DOHH2 (cell line): ENCODE results near the gene MCOLN1.

ENCODE experiments used
- H3F3A ChIP-seq: fragments of 200-600 bp; sonication (generic), shearing (Covaris generic); 2 replicates; pipeline ENCODE4 v1.6.0; 2016; ENCODE audit warnings: antibody characterized with exemption, mild to moderate bottlenecking; ENCODE audit not compliant: control insufficient read depth, insufficient read depth
- H3K27ac ChIP-seq: fragments of 200-600 bp; sonication (generic); 2 replicates; pipeline ENCODE4 v1.5.1; 2014; ENCODE audit warnings: low read depth, mild to moderate bottlenecking, low read length, moderate library complexity
- H3K27me3 ChIP-seq: fragments of 200-600 bp; sonication (generic); 2 replicates; pipeline ENCODE4 v1.6.1; 2014; ENCODE audit warnings: mild to moderate bottlenecking, low read length, mixed read lengths; ENCODE audit not compliant: control insufficient read depth
- H3K36me3 ChIP-seq: fragments of 200-600 bp; sonication (generic); 2 replicates; pipeline ENCODE4 v1.6.1; 2014; ENCODE audit warnings: mild to moderate bottlenecking, low read length, moderate library complexity, mixed read lengths; ENCODE audit not compliant: control insufficient read depth
- H3K4me1 ChIP-seq: fragments of 200-600 bp; sonication (generic); 2 replicates; pipeline ENCODE4 v1.6.1; 2014; ENCODE audit warnings: mild to moderate bottlenecking, low read length, mixed read lengths; ENCODE audit not compliant: control insufficient read depth
- H3K4me2 ChIP-seq: fragments of 200-600 bp; sonication (generic); 2 replicates; pipeline ENCODE4 v1.6.0; 2014; ENCODE audit warnings: mild to moderate bottlenecking, low read length, moderate library complexity
- H3K4me3 ChIP-seq: fragments of 200-600 bp; sonication (generic); 2 replicates; pipeline ENCODE4 v1.5.1; 2014; ENCODE audit warnings: mild to moderate bottlenecking, low read length, mixed read lengths
- H3K79me2 ChIP-seq: fragments of 200-600 bp; sonication (generic); 2 replicates; pipeline ENCODE4 v1.6.1; 2014; ENCODE audit warnings: mild to moderate bottlenecking, low read length, mixed read lengths; ENCODE audit not compliant: control insufficient read depth
- H3K9me2 ChIP-seq: fragments of 200-600 bp; sonication (generic); replicated peaks from 2 replicates; pipeline ENCODE4 v1.6.1; 2014; ENCODE audit warnings: mild to moderate bottlenecking, low read length, mixed read lengths; ENCODE audit not compliant: control insufficient read depth
- H3K9me3 ChIP-seq: fragments of 200-600 bp; sonication (generic); 2 replicates; pipeline ENCODE4 v1.6.1; 2014; ENCODE audit warnings: antibody characterized with exemption, low read length, mixed read lengths; ENCODE audit not compliant: control insufficient read depth, insufficient read depth
- H4K20me1 ChIP-seq: fragments of 200-600 bp; sonication (generic); 2 replicates; pipeline ENCODE4 v1.6.0; 2014; ENCODE audit warnings: low read depth, mild to moderate bottlenecking, antibody characterized with exemption, low read length, moderate library complexity; ENCODE audit not compliant: control insufficient read depth, insufficient read depth
- EZH2phosphoT487 ChIP-seq: fragments of 200-600 bp; sonication (generic); IDR thresholded peaks from 2 replicates; pipeline ENCODE4 v1.6.1; 2017; ENCODE audit warnings: borderline replicate concordance, mild to moderate bottlenecking, antibody characterized with exemption, low read length, moderate library complexity, mixed read lengths
- TF ChIP-seq, protein P1 (sequence below): fragments of 200-600 bp; sonication (generic); IDR thresholded peaks from one replicate; pipeline ENCODE4 v1.5.1; 2014; ENCODE audit warnings: antibody characterized with exemption, mild to moderate bottlenecking, low read depth, low read length; ENCODE audit not compliant: poor library complexity, severe bottlenecking

Gene MCOLN1

DNA sequence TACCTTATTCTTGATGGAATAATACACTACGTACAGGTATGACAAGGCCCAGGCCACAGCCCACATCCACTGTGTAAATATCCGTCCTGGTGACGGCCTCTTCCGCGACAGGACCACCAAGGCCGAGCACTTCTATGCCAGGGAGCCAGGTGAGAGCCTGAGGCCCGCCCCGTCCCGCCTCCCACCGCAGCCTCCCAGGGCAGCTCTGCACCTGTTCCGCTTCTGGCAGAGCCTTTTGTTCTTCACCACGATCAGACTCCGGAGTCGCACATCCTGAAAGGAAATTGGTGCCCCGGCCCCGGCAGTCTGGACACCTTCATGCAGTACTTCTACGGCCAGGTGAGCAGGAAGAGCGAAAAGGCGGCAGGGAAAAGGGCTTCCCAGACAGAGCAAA is 17.1 kb upstream of the MCOLN1 start:
- Histone ChIP-seq H3K79me2 (no peaks in the 10 kb centered on the region), H3K36me3 (no peaks in the 10 kb centered on the region), H4K20me1 (no peaks in the 10 kb centered on the region), H3F3A (0 out of 2 replicates have a peak, but pooled peaks cover 4% of the 10 kb centered on the region), H3K27me3 (peaks cover 1% of the 10 kb centered on the region; the same call in 1 of the 2 replicates), H3K27ac (no peak overlapping the region), H3K9me3 (no peaks in the 10 kb centered on the region), H3K9me2 (no peaks in the 10 kb centered on the region), H3K4me1 (peaks cover 12% of the 10 kb centered on the region), H3K4me2 (peak overlapping the region; percentile 34; the same call in 1 of the 2 replicates), H3K4me3 (no peak overlapping the region)
- TF ChIP-seq EZH2phosphoT487, result no peak
- TF ChIP-seq, protein P1, sequence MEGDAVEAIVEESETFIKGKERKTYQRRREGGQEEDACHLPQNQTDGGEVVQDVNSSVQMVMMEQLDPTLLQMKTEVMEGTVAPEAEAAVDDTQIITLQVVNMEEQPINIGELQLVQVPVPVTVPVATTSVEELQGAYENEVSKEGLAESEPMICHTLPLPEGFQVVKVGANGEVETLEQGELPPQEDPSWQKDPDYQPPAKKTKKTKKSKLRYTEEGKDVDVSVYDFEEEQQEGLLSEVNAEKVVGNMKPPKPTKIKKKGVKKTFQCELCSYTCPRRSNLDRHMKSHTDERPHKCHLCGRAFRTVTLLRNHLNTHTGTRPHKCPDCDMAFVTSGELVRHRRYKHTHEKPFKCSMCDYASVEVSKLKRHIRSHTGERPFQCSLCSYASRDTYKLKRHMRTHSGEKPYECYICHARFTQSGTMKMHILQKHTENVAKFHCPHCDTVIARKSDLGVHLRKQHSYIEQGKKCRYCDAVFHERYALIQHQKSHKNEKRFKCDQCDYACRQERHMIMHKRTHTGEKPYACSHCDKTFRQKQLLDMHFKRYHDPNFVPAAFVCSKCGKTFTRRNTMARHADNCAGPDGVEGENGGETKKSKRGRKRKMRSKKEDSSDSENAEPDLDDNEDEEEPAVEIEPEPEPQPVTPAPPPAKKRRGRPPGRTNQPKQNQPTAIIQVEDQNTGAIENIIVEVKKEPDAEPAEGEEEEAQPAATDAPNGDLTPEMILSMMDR, result no peak

DNA sequence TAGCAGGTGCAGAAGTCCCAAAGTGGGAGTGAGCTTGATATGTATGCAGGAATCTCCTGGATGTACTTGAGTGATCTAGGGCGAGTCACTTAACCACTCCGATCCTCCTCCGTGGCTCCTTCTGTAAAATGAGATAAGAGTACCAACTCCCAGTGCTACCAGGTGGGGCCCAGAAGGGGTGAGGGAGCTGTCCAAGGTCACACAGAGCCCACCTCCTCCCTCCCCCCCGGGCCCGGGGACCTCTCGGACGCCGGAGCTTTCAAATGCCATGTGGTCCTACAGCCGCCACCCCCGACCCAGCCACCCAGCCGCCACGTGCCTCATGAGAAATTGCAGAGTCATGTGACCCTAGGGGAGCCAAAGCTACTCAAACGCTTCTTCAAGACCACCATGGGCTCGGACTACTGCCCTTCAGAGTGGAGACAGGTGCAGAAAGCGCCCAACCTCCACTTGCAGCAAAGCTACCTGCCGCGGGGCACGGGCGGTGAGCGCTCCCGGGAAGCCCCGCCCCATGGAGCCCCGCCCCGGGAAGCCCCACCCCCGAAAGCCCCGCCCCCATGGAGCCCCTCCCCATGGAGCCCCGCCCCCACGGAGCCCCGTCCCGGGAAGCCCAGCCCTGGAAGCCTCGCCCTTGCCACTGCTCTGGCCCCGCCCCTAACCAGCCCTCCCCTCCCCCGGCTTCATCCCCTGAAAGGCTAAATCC is 16.6 kb upstream of the MCOLN1 start:
- no peak for TF ChIP-seq EZH2phosphoT487
- TF ChIP-seq, protein P1, result no peak
- no peak overlapping the region for H3K27ac ChIP-seq
- H4K20me1 ChIP-seq, result no peaks in the 10 kb centered on the region
- H3F3A ChIP-seq, result 0 out of 2 replicates have a peak, but pooled peaks cover 4% of the 10 kb centered on the region
- no peaks in the 10 kb centered on the region for H3K9me3 ChIP-seq
- H3K4me3 ChIP-seq, result 0 out of 2 replicates have a peak overlapping the region, but pooled peaks have one; percentile 17
- no peaks in the 10 kb centered on the region for H3K36me3 ChIP-seq
- no peaks in the 10 kb centered on the region for H3K79me2 ChIP-seq
- no peaks in the 10 kb centered on the region for H3K9me2 ChIP-seq
- peaks cover 5% of the 10 kb centered on the region; the same call in 1 of the 2 replicates for H3K27me3 ChIP-seq
- peak overlapping the region; percentile 40 for H3K4me2 ChIP-seq
- peaks cover 12% of the 10 kb centered on the region for H3K4me1 ChIP-seq

DNA sequence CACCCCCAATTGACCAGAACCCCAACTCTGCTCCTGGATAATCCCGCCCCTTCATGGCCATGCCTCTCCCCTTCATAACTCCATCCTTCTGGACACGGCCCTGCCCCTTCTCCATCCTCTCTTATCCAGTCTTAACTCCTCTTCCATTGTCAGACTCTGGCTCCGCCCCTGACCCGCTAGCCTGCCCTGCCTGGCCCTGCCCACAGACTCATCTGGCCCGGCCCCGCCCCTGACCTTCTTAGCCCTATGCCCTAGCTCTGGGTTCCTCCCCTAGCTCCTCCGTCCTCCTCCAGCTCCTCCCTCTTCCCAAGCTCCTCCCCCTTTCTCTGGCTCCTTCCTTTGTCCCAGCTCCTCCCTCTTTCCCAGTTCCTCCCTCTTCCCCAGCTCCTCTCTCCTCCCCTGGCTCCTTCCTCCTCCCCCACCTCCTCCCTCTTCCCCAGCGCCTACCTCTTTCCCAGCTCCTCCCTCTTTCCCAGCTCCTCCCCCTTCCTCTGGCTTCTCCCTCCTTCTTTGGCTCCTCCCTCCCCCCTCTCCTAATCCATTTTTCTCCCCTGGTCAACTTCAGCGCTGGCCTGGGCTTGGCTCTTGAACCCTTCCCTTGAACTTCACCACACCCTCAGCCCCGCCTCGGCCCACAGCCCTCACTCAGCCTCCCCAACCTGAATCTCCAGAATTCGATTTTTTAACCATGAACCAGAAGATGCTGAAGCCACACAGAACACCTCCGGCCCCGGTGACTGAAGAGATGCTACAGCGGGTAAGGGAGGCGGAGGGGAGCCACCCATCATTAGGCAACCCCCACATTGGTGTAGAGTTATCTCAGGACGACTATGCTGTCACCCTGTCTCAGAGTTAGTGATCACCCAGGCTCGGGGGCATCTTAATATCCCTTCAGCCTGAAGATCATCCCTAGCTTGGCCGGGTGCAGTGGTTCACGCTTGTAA is 15.8 kb upstream of the MCOLN1 start:
- Histone ChIP-seq H3K27ac (no peak overlapping the region), H3K9me3 (no peaks in the 10 kb centered on the region), H3K79me2 (no peaks in the 10 kb centered on the region), H3K4me1 (peaks cover 12% of the 10 kb centered on the region), H3F3A (0 out of 2 replicates have a peak, but pooled peaks cover 4% of the 10 kb centered on the region), H3K4me2 (peak overlapping the region; percentile 40), H4K20me1 (no peaks in the 10 kb centered on the region), H3K27me3 (peaks cover 5% of the 10 kb centered on the region; the same call in 1 of the 2 replicates), H3K9me2 (no peaks in the 10 kb centered on the region), H3K4me3 (no peak overlapping the region; the same call in 1 of the 2 replicates), H3K36me3 (no peaks in the 10 kb centered on the region)
- no peak for TF ChIP-seq EZH2phosphoT487
- TF ChIP-seq, protein P1, result no peak
